Kidney tubule cell (primary cell): ENCODE results near the gene NUP210L.
"Not testable (repeated sequence)": the region's sequence is repeated elsewhere in the genome, so short reads cannot be mapped to it uniquely, and the experiment has no call there.

ENCODE experiments used
- DNase-seq: peaks from one replicate; pipeline ENCODE4 v3.0.0-alpha.2; 2018; ENCODE audit warnings: low spot score

The NUP210L gene

GRCh38 chr1:153991806-153992205, 163.1 kb downstream of the NUP210L start:
- DNase-seq, result no peak

- no peak for DNase-seq
These were observed 163.7 kb downstream of the NUP210L start for GRCh38 chr1:153991151-153991630.

- peak; percentile 98 for DNase-seq
These were observed 164.3 kb downstream of the NUP210L start, which contains the start of gene RPS27 for GRCh38 chr1:153990468-153991150. Gene RPS27 (plus strand): TSS chr1:153990762. CDS start chr1:153990797, 35 bp downstream.

- DNase-seq, result no peak
These were observed 167.3 kb downstream of the NUP210L start for GRCh38 chr1:153987621-153988020.

GRCh38 chr1:153985941-153986761, 168.7 kb downstream of the NUP210L start, which contains the start of gene RAB13:
Gene RAB13 (minus strand): TSS chr1:153986339. CDS start chr1:153986236, 103 bp downstream.
- DNase-seq, result peak; percentile 92

GRCh38 chr1:153985341-153985912, 169.4 kb downstream of the NUP210L start:
- peak; percentile 89 for DNase-seq

- no peak for DNase-seq
These were observed 170.6 kb downstream of the NUP210L start for GRCh38 chr1:153984123-153984894.

GRCh38 chr1:153981735-153982134, 173.1 kb downstream of the NUP210L start:
- DNase-seq, result not testable (repeated sequence)

GRCh38 chr1:153979091-153979490, 175.8 kb downstream of the NUP210L start:
- not testable (repeated sequence) for DNase-seq

GRCh38 chr1:153978274-153978909, 176.5 kb downstream of the NUP210L start:
- DNase-seq, result no peak

- peak; percentile 85 for DNase-seq
These were observed 177.3 kb downstream of the NUP210L start, which contains the start of gene JTB for GRCh38 chr1:153977250-153978240. Gene JTB (minus strand): TSS chr1:153977674. CDS start chr1:153977252, 422 bp downstream.

- no peak for DNase-seq
These were observed 178.0 kb downstream of the NUP210L start for GRCh38 chr1:153976819-153977249.

- DNase-seq, result no peak
These were observed 181.3 kb downstream of the NUP210L start for GRCh38 chr1:153973525-153973924.

- no peak for DNase-seq
These were observed 181.8 kb downstream of the NUP210L start for GRCh38 chr1:153973071-153973470.

GRCh38 chr1:153970346-153970745, 184.5 kb downstream of the NUP210L start:
- DNase-seq, result no peak

- DNase-seq, result no peak
These were observed 185.9 kb downstream of the NUP210L start for GRCh38 chr1:153968972-153969371.

- no peak for DNase-seq
These were observed 186.5 kb downstream of the NUP210L start for GRCh38 chr1:153968408-153968807.

- no peak for DNase-seq
These were observed 186.9 kb downstream of the NUP210L start for GRCh38 chr1:153968000-153968363.

- DNase-seq, result peak; percentile 97
These were observed 187.5 kb downstream of the NUP210L start, which contains the start of gene CREB3L4 for GRCh38 chr1:153967107-153967999. Gene CREB3L4 (plus strand): TSS chr1:153967902. CDS start chr1:153968526, 624 bp downstream.
